HG03442 (cell line): ENCODE data around the gene KIRREL3.
A peak's percentile ranks its signal among the peaks of the same experiment; 100 is the strongest.

Experiments used
- ATAC-seq: cut with Tn5 transposase; IDR thresholded peaks from one replicate; pipeline ENCODE4 v1.9.1; 2021; ENCODE audit warnings: mild to moderate bottlenecking, moderate library complexity; ENCODE audit not compliant: unreplicated experiment

KIRREL3 gene

GRCh38 chr11:126501641-126502040 lies 498.9 kb downstream of the KIRREL3 start:
- ATAC-seq: no peak

- ATAC-seq: no peak
Measured at GRCh38 chr11:126500981-126501380, 499.6 kb downstream of the KIRREL3 start.

GRCh38 chr11:126499131-126499752 lies 501.3 kb downstream of the KIRREL3 start:
- no peak for ATAC-seq

- ATAC-seq: no peak
Measured at GRCh38 chr11:126498281-126498680, 502.3 kb downstream of the KIRREL3 start.

GRCh38 chr11:126497581-126498122 lies 502.9 kb downstream of the KIRREL3 start:
- no peak for ATAC-seq

- ATAC-seq: no peak
Measured at GRCh38 chr11:126496576-126497337, 503.8 kb downstream of the KIRREL3 start.

- no peak for ATAC-seq
Measured at GRCh38 chr11:126495281-126496220, 505.0 kb downstream of the KIRREL3 start.

GRCh38 chr11:126494831-126495230 lies 505.7 kb downstream of the KIRREL3 start:
- no peak for ATAC-seq

- ATAC-seq: no peak
Measured at GRCh38 chr11:126492331-126493082, 508.1 kb downstream of the KIRREL3 start.

GRCh38 chr11:126491092-126491491 lies 509.5 kb downstream of the KIRREL3 start:
- ATAC-seq: no peak

GRCh38 chr11:126489836-126490660 lies 510.5 kb downstream of the KIRREL3 start:
- no peak for ATAC-seq

GRCh38 chr11:126488591-126489370 lies 511.8 kb downstream of the KIRREL3 start:
- no peak for ATAC-seq

GRCh38 chr11:126487711-126488110 lies 512.9 kb downstream of the KIRREL3 start:
- no peak for ATAC-seq

GRCh38 chr11:126485986-126486635 lies 514.5 kb downstream of the KIRREL3 start:
- ATAC-seq: no peak

- peak; percentile 39 for ATAC-seq
Measured at GRCh38 chr11:126485021-126485792, 515.4 kb downstream of the KIRREL3 start.

GRCh38 chr11:126484266-126484665 lies 516.3 kb downstream of the KIRREL3 start:
- ATAC-seq: no peak

- no peak for ATAC-seq
Measured at GRCh38 chr11:126483621-126484195, 516.9 kb downstream of the KIRREL3 start.
